ENCODE data around the gene PLK1. TPM values are rescaled to one million over a fixed set of nuclear protein-coding genes. Genes with fewer than 3 reads are reported as not detected.

Gene PLK1
- total RNA-seq, 1 donor from 2014 or later, result 1.1 TPM

GRCh38 chr16:23679986-23680336, 1.3 kb downstream of the PLK1 start:
- no peak for DNase-seq

- no peak for DNase-seq
Observed at GRCh38 chr16:23682181-23682580, 3.5 kb downstream of the PLK1 start.

DNA sequence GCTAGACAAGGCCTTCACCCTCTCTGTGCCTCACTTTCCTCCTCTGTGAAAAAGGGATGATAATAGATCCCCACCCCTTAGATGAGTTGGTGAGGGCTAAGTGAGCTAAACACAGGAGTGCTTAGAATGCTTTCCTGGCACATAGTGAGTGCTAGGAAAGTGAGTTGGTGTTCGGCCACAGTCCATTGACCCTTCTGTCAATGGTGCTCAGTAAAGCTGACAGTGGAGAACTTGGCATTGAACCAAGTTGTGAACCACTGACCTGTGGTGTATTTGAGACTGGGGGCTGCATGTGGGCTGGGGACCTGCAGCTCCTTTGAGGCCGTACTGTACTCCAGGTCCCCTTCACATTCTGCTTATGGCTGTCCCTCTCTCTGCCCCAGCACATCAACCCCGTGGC, 4.8 kb downstream of the PLK1 start:
- DNase-seq, result no peak

- no peak for DNase-seq
Observed at GRCh38 chr16:23687034-23687808, 8.5 kb downstream of the PLK1 start.

DNA sequence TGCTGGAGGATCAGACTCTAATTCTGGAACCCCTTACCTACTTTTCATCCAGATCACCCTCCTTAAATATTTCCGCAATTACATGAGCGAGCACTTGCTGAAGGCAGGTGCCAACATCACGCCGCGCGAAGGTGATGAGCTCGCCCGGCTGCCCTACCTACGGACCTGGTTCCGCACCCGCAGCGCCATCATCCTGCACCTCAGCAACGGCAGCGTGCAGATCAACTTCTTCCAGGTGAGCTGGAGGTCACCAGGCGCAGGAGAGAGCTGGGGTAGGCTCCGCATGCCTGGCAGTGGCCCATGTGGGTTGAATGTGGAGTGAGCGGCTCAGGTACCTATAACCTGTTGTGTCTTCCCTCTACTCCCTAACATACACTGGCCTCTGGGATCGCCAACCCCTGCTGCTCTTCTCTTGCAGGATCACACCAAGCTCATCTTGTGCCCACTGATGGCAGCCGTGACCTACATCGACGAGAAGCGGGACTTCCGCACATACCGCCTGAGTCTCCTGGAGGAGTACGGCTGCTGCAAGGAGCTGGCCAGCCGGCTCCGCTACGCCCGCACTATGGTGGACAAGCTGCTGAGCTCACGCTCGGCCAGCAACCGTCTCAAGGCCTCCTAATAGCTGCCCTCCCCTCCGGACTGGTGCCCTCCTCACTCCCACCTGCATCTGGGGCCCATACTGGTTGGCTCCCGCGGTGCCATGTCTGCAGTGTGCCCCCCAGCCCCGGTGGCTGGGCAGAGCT, 10.9 kb downstream of the PLK1 start:
- DNase-seq, result no peak

DNA sequence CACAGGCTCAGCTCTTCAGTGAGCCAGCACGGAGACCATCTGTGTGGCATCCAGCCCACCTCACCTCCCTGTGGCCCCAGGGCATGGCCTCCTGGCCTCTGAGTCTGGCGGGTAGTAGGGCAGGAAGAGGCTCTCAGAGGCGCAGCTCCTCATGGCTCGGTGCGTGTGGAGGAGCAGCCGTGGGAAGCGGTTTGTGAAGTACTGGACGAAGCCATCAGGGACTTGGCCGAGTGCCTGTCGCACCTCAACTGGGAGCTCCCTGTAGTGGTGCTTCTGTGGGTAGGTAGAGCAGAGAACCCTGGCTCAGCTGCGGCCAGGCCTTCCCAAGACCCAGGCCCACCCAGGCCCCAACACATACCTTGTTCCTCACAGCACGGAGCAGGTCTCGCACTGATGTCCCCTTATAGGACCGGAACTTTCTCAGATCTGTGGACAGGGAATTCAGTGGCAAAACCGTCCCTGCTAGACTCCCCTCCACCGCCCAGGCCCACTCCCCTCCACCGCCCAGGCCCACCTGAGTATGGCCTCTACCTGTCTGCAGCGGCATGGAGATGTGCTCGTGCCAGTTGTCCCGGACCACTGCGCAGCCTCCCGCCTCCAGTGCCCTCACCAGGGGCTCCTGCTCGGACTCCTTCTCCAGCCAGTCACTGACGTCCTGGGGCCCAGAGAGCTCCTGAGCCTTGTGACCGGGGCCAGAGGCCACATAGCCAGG, 12.2 kb downstream of the PLK1 start:
- no peak for DNase-seq

GRCh38 chr16:23691483-23692189, 12.9 kb downstream of the PLK1 start:
- DNase-seq, result no peak

- DNase-seq, result no peak
Observed at GRCh38 chr16:23692190-23692837, 13.6 kb downstream of the PLK1 start.

- no peak for DNase-seq
Observed at GRCh38 chr16:23694265-23694643, 15.6 kb downstream of the PLK1 start.

GRCh38 chr16:23694644-23695373, 16.1 kb downstream of the PLK1 start:
- no peak for DNase-seq

GRCh38 chr16:23695756-23696155, 17.1 kb downstream of the PLK1 start:
- no peak for DNase-seq

- DNase-seq, result no peak
Observed at GRCh38 chr16:23699100-23699499, 20.4 kb downstream of the PLK1 start.

- no peak for DNase-seq
Observed at GRCh38 chr16:23700093-23700492, 21.4 kb downstream of the PLK1 start.

- DNase-seq, result no peak
Observed at GRCh38 chr16:23700509-23700908, 21.8 kb downstream of the PLK1 start.

DNA sequence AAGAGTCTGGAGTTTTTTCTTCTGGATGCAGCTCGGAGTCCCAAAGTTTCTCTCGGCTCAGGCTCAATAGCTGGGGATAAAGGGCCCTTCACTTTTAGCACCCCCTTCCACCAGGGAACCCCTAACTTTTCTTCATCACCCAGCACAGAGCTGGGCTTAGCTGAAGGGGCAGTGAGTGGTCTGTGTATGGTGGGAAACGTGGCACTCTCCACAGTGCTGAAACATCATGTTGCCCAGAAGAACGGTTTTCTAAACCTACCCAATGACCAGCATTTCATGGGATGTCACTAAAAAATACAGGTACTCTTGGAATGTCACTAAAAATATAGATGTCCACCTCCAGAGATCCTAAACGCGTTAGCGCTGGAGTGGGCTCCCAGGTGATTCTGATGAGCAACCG, 22.4 kb downstream of the PLK1 start:
- DNase-seq, result no peak

DNA sequence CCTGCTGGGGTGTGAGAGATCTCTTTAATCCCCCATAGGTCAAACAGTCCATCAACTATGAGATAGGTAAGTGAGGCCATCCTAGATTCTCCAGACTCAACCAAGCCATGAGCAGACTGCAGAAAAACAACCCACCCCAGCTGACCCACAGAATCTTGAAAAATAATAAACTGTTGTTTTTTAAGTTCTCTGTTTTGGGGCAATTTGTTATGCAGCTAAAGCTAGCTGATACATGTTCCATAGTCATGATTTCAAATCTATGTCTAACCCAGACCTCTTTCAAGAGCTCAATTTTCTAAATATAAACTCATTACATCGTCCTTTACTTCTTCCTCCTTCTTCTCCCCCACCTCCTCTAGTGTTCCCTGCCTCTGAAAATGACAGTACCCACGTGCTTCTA, 24.3 kb downstream of the PLK1 start:
- no peak for DNase-seq

- no peak for DNase-seq
Observed at GRCh38 chr16:23704772-23705516, 26.3 kb downstream of the PLK1 start.

DNA sequence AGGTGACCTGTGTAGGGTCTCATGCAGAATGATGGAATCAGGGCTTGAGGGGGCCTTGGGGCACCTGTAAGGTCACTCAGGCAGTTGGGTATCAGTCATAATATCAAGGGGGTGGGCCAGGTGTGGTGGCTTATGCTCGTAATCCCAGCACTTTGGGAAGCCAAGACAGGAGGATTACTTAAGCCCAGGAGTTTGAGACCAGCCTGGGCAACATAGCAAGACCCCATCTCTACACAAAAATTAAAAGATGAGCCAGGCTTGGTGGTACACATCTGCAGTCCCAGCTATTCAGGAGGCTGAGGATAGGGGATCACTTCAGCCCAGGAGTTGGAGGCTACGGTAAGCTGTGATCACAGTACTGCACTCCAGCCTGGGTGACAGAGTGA, 26.8 kb downstream of the PLK1 start:
- DNase-seq, result no peak

DNA sequence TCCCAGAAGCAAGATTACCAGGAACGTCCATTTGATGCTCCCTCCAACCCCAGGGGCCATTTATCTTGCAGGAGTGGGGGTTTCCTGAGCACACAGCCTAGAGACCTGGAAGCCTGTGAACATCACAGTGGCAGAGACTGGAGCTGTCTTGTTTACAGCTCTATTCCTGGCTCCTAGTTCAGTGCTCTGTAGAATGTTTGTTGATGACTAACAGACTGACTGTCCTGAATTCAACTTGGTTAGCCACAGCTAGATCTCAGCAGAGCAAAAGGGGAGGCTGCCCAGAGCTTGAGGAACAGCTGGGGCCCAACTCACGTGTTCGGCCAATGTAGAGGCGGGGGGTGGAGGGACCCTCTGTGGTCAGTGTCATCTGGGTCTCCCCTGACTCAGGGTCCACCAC, 27.8 kb downstream of the PLK1 start:
- DNase-seq, result no peak

DNA sequence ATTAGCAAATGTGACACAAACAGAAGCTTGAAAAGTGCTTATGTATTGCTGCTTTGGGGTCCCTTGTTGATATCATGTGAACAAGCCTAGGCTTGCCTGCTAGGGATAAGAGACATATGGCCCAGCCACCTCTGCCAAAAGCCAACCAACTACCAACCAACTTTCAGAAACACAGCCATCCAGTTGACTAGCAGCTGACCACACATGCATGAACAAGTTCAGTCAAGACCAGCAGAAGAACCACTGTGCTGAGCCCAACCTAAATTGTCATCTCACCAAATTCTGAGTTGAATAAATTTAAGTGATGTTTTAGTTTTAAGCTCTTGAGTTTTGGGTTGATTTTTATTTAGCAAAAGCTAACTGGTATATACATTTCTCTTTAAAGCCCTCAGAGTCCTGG, 30.8 kb downstream of the PLK1 start:
- DNase-seq, result no peak

GRCh38 chr16:23710008-23710407, 31.3 kb downstream of the PLK1 start:
- DNase-seq, result no peak
